PC-9 (cell line): ENCODE measurements around the gene CBX8.

ENCODE experiments used
- CTCF ChIP-seq: fragments of 200-600 bp; sonication (generic); conservative IDR thresholded peaks from 2 replicates; pipeline ENCODE4 v1.6.1; 2017; ENCODE audit warnings: mixed run types, antibody characterized with exemption, mild to moderate bottlenecking, moderate library complexity
- EZH2 ChIP-seq: fragments of 200-600 bp; sonication (generic); IDR thresholded peaks from 2 replicates; pipeline ENCODE4 v1.8.0; 2017; ENCODE audit warnings: antibody characterized with exemption, low read depth

DNA sequence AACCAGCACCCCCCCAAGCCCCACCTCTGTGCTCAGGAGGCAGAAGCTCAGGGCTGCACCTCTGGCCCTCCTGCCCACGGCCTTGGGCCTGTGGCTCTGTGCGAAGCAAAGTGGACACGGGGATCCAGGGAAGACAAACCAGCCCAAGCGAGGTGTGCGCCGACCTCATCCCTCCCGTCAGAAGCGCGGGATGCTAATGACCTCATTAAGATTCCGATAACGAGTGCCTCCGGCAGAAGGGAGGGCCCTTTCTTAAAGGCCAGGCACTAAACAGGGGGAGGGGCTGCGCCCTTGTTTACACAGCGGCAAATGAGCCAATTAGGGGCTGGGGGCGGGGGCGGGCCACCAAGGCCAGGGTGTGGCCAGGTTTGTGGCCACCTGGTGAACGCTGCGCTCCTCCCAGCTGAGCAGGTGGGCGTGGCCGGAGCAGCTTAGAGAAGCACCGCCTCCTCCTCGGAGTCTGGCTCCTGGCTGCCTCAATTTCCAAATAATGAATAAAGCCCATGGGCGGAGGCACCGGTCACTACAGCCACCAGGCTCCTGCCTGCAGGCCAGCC is 39.2 kb upstream of the CBX8 start:
- TF ChIP-seq CTCF (no peak), EZH2 (no peak)
